ENCODE results near the gene JAZF1.

The JAZF1 gene

GRCh38 chr7:28029051-28029450 is 151.5 kb downstream of the JAZF1 start:
- DNase-seq (ENCODE audit: low read depth in 1 of 2, low spot score in 1 of 2), result no peak
- Histone ChIP-seq H3K27ac (replicated peaks) (no peak overlapping the region), H3K4me3 (replicated peaks; ENCODE audit: insufficient read depth, low read length) (no peak overlapping the region), H3K27me3 (ENCODE audit: insufficient read depth, poor library complexity, severe bottlenecking) (no peaks in the 10 kb centered on the region)
- TF ChIP-seq POLR2AphosphoS5 (IDR thresholded peaks at IDR 0.05; ENCODE audit: low read depth) (no peak), SPI1 (IDR thresholded peaks at IDR 0.05; ENCODE audit: borderline replicate concordance, low read depth) (no peak), REST (IDR thresholded peaks at IDR 0.05; ENCODE audit: insufficient replicate concordance, low read depth) (no peak), GABPA (IDR thresholded peaks at IDR 0.05; ENCODE audit: low read depth) (no peak), CTCF (IDR thresholded peaks at IDR 0.05; ENCODE audit: insufficient read depth, low read length) (no peak)

- no peak for DNase-seq (ENCODE audit: low read depth in 1 of 2, low spot score in 1 of 2)
- no peak overlapping the region for H3K27ac ChIP-seq (replicated peaks)
- H3K27me3 ChIP-seq (ENCODE audit: insufficient read depth, poor library complexity, severe bottlenecking), result no peaks in the 10 kb centered on the region
- no peak overlapping the region for H3K4me3 ChIP-seq (replicated peaks; ENCODE audit: insufficient read depth, low read length)
- TF ChIP-seq CTCF (IDR thresholded peaks at IDR 0.05; ENCODE audit: insufficient read depth, low read length) (no peak), SPI1 (IDR thresholded peaks at IDR 0.05; ENCODE audit: borderline replicate concordance, low read depth) (no peak), REST (IDR thresholded peaks at IDR 0.05; ENCODE audit: insufficient replicate concordance, low read depth) (no peak), POLR2AphosphoS5 (IDR thresholded peaks at IDR 0.05; ENCODE audit: low read depth) (no peak), GABPA (IDR thresholded peaks at IDR 0.05; ENCODE audit: low read depth) (no peak)
Measured at GRCh38 chr7:28028471-28028870, 152.1 kb downstream of the JAZF1 start.

GRCh38 chr7:28026237-28026636 is 154.4 kb downstream of the JAZF1 start:
- TF ChIP-seq SPI1 (IDR thresholded peaks at IDR 0.05; ENCODE audit: borderline replicate concordance, low read depth) (no peak), CTCF (IDR thresholded peaks at IDR 0.05; ENCODE audit: insufficient read depth, low read length) (no peak), POLR2AphosphoS5 (IDR thresholded peaks at IDR 0.05; ENCODE audit: low read depth) (no peak), GABPA (IDR thresholded peaks at IDR 0.05; ENCODE audit: low read depth) (no peak), REST (IDR thresholded peaks at IDR 0.05; ENCODE audit: insufficient replicate concordance, low read depth) (no peak)
- H3K27ac ChIP-seq (replicated peaks), result no peak overlapping the region

More at GRCh38 chr7:28026237-28026636, 154.4 kb downstream of the JAZF1 start:
- DNase-seq (ENCODE audit: low read depth in 1 of 2, low spot score in 1 of 2), result no peak
- H3K4me3 ChIP-seq (replicated peaks; ENCODE audit: insufficient read depth, low read length), result no peak overlapping the region
- H3K27me3 ChIP-seq (ENCODE audit: insufficient read depth, poor library complexity, severe bottlenecking), result no peaks in the 10 kb centered on the region

Measured in HL-60 (cell line).